KMS-11 (cell line): ENCODE data around the gene RPS21.

Source experiments
- H2AFZ ChIP-seq: fragments of 200-600 bp; sonication (generic); 2 replicates; pipeline ENCODE4 v1.6.1; 2016; ENCODE audit warnings: antibody characterized with exemption, mixed run types, low read depth
- H3K27ac ChIP-seq: fragments of 200-600 bp; sonication (generic); 2 replicates; pipeline ENCODE4 v1.6.1; 2016; ENCODE audit warnings: mild to moderate bottlenecking, mixed run types
- H3K27me3 ChIP-seq: fragments of 200-600 bp; sonication (generic); 2 replicates; pipeline ENCODE4 v1.6.1; 2017; ENCODE audit warnings: mild to moderate bottlenecking, low read depth, mixed run types, moderate library complexity; ENCODE audit not compliant: insufficient read depth
- H3K36me3 ChIP-seq: fragments of 200-600 bp; sonication (generic); 2 replicates; pipeline ENCODE4 v1.6.1; 2017; ENCODE audit warnings: mild to moderate bottlenecking, mixed run types; ENCODE audit not compliant: insufficient read depth
- H3K4me1 ChIP-seq: fragments of 200-600 bp; sonication (generic); 2 replicates; pipeline ENCODE4 v1.6.1; 2016; ENCODE audit warnings: mild to moderate bottlenecking, low read depth, mixed run types; ENCODE audit not compliant: poor library complexity, severe bottlenecking
- H3K4me2 ChIP-seq: fragments of 200-600 bp; sonication (generic); 2 replicates; pipeline ENCODE4 v1.7.0; 2016; ENCODE audit warnings: mild to moderate bottlenecking, mixed run types
- H3K4me3 ChIP-seq: fragments of 200-600 bp; sonication (generic); IDR thresholded peaks from 2 replicates; pipeline ENCODE4 v1.6.1; 2017; ENCODE audit warnings: low read depth, low read length, mixed read lengths; ENCODE audit not compliant: insufficient read depth
- H3K79me2 ChIP-seq: fragments of 200-600 bp; sonication (generic); 2 replicates; pipeline ENCODE4 v1.6.1; 2016; ENCODE audit warnings: low read depth, mixed run types; ENCODE audit not compliant: insufficient read depth
- H3K9ac ChIP-seq: fragments of 200-600 bp; sonication (generic); 2 replicates; pipeline ENCODE4 v1.6.1; 2016; ENCODE audit warnings: mild to moderate bottlenecking, mixed run types
- H4K20me1 ChIP-seq: fragments of 200-600 bp; sonication (generic); 2 replicates; pipeline ENCODE4 v1.6.1; 2016; ENCODE audit warnings: mild to moderate bottlenecking, mixed run types; ENCODE audit not compliant: insufficient read depth
- CTCF ChIP-seq: fragments of 200-600 bp; sonication (generic); conservative IDR thresholded peaks from 2 replicates; pipeline ENCODE4 v1.6.1; 2017; ENCODE audit warnings: low read depth, mild to moderate bottlenecking, antibody characterized with exemption, low read length, moderate library complexity, mixed read lengths

RPS21 gene

GRCh38 chr20:62402456-62403150, 15.7 kb downstream of the RPS21 start:
- no peak overlapping the region for H2AFZ ChIP-seq
- H3K4me3 ChIP-seq: no peak overlapping the region
- H3K9ac ChIP-seq: no peak overlapping the region
- peaks cover 15% of the 10 kb centered on the region for H3K4me1 ChIP-seq
- H3K79me2 ChIP-seq: no peaks in the 10 kb centered on the region; the same call in 1 of the 2 replicates
- H3K27me3 ChIP-seq: no peaks in the 10 kb centered on the region
- no peaks in the 10 kb centered on the region for H3K36me3 ChIP-seq
- TF ChIP-seq CTCF: no peak
- no peak overlapping the region for H3K27ac ChIP-seq
- no peaks in the 10 kb centered on the region for H4K20me1 ChIP-seq
- no peak overlapping the region for H3K4me2 ChIP-seq

- no peaks in the 10 kb centered on the region for H4K20me1 ChIP-seq
- H3K27ac ChIP-seq: no peak overlapping the region
- TF ChIP-seq CTCF: no peak
- no peak overlapping the region for H3K9ac ChIP-seq
- no peak overlapping the region for H3K4me2 ChIP-seq
- H3K4me3 ChIP-seq: no peak overlapping the region
- H2AFZ ChIP-seq: no peak overlapping the region
- no peaks in the 10 kb centered on the region for H3K36me3 ChIP-seq
- no peaks in the 10 kb centered on the region; the same call in 1 of the 2 replicates for H3K79me2 ChIP-seq
- peaks cover 20% of the 10 kb centered on the region for H3K4me1 ChIP-seq
- no peaks in the 10 kb centered on the region for H3K27me3 ChIP-seq
These were observed 16.4 kb downstream of the RPS21 start for GRCh38 chr20:62403331-62403730.

- peaks cover 20% of the 10 kb centered on the region for H3K4me1 ChIP-seq
- no peak overlapping the region for H3K4me3 ChIP-seq
- no peaks in the 10 kb centered on the region; the same call in 1 of the 2 replicates for H3K27me3 ChIP-seq
- no peak overlapping the region for H3K4me2 ChIP-seq
- H4K20me1 ChIP-seq: no peaks in the 10 kb centered on the region
- TF ChIP-seq CTCF: no peak
- H3K27ac ChIP-seq: no peak overlapping the region
- no peak overlapping the region for H2AFZ ChIP-seq
- H3K36me3 ChIP-seq: no peaks in the 10 kb centered on the region
- H3K9ac ChIP-seq: no peak overlapping the region
- H3K79me2 ChIP-seq: no peaks in the 10 kb centered on the region; the same call in 1 of the 2 replicates
These were observed 17.3 kb downstream of the RPS21 start for GRCh38 chr20:62404112-62404665.

GRCh38 chr20:62404761-62405107, 17.8 kb downstream of the RPS21 start:
- Histone ChIP-seq H3K27me3 (no peaks in the 10 kb centered on the region; the same call in 1 of the 2 replicates), H3K4me1 (peaks cover 24% of the 10 kb centered on the region)

More at GRCh38 chr20:62404761-62405107, 17.8 kb downstream of the RPS21 start:
- Histone ChIP-seq H3K4me3 (no peak overlapping the region), H4K20me1 (no peaks in the 10 kb centered on the region), H3K79me2 (no peaks in the 10 kb centered on the region; the same call in 1 of the 2 replicates), H2AFZ (no peak overlapping the region), H3K27ac (no peak overlapping the region), H3K36me3 (no peaks in the 10 kb centered on the region), H3K4me2 (no peak overlapping the region), H3K9ac (no peak overlapping the region)
- no peak for TF ChIP-seq CTCF
